ENCODE data around the gene RFTN1. TPM values are rescaled to one million over a fixed set of nuclear protein-coding genes. Genes with fewer than 3 reads are reported as not detected.
A peak's percentile ranks its signal among the peaks of the same experiment; 100 is the strongest.

Gene RFTN1
- total RNA-seq, 1 donor from 2014 or later, result 0.96 TPM

- peaks cover 2% of the 10 kb centered on the region for H3K4me1 Mint-ChIP-seq (ENCODE audit: low read depth)
- DNase-seq (ENCODE audit: low spot score, unreplicated experiment), result no peak
- H3K36me3 Mint-ChIP-seq (ENCODE audit: insufficient read depth), result no peaks in the 10 kb centered on the region
- peaks cover 3% of the 10 kb centered on the region for H3K9me3 Mint-ChIP-seq (ENCODE audit: low read depth)
- H3K27ac Mint-ChIP-seq, result no peak overlapping the region
- TF ChIP-seq CTCF (IDR thresholded peaks at IDR 0.05; ENCODE audit: unreplicated experiment), result no peak
- H3K4me3 Mint-ChIP-seq (ENCODE audit: low read depth), result no peak overlapping the region
- H3K27me3 Mint-ChIP-seq, result peaks cover 25% of the 10 kb centered on the region
Measured at GRCh38 chr3:16546186-16547010, 32.9 kb upstream of the RFTN1 start.

- peaks cover 3% of the 10 kb centered on the region for H3K9me3 Mint-ChIP-seq (ENCODE audit: low read depth)
- DNase-seq (ENCODE audit: low spot score, unreplicated experiment), result no peak
- H3K4me3 Mint-ChIP-seq (ENCODE audit: low read depth), result no peak overlapping the region
- H3K4me1 Mint-ChIP-seq (ENCODE audit: low read depth), result no peaks in the 10 kb centered on the region
- H3K27ac Mint-ChIP-seq, result peak overlapping the region; percentile 62
- H3K36me3 Mint-ChIP-seq (ENCODE audit: insufficient read depth), result no peaks in the 10 kb centered on the region
- peaks cover 24% of the 10 kb centered on the region for H3K27me3 Mint-ChIP-seq
- TF ChIP-seq CTCF (IDR thresholded peaks at IDR 0.05; ENCODE audit: unreplicated experiment), result no peak
Measured at GRCh38 chr3:16545413-16546185, 32.1 kb upstream of the RFTN1 start.

- no peak for TF ChIP-seq CTCF (IDR thresholded peaks at IDR 0.05; ENCODE audit: unreplicated experiment)
- Mint-ChIP-seq H3K27ac (no peak overlapping the region), H3K4me1 (ENCODE audit: low read depth) (no peaks in the 10 kb centered on the region), H3K36me3 (ENCODE audit: insufficient read depth) (no peaks in the 10 kb centered on the region), H3K9me3 (ENCODE audit: low read depth) (peaks cover 3% of the 10 kb centered on the region), H3K4me3 (ENCODE audit: low read depth) (no peak overlapping the region), H3K27me3 (peaks cover 36% of the 10 kb centered on the region)
- no peak for DNase-seq (ENCODE audit: low spot score, unreplicated experiment)
Measured at GRCh38 chr3:16543242-16543864, 29.9 kb upstream of the RFTN1 start.

GRCh38 chr3:16538507-16538906 is 25.0 kb upstream of the RFTN1 start:
- Mint-ChIP-seq H3K36me3 (ENCODE audit: insufficient read depth) (no peaks in the 10 kb centered on the region), H3K9me3 (ENCODE audit: low read depth) (no peaks in the 10 kb centered on the region), H3K27ac (no peak overlapping the region), H3K4me3 (ENCODE audit: low read depth) (no peak overlapping the region), H3K27me3 (peaks cover 23% of the 10 kb centered on the region), H3K4me1 (ENCODE audit: low read depth) (peaks cover 12% of the 10 kb centered on the region)
- TF ChIP-seq CTCF (IDR thresholded peaks at IDR 0.05; ENCODE audit: unreplicated experiment), result no peak
- no peak for DNase-seq (ENCODE audit: low spot score, unreplicated experiment)

- Mint-ChIP-seq H3K27me3 (peaks cover 18% of the 10 kb centered on the region), H3K9me3 (ENCODE audit: low read depth) (no peaks in the 10 kb centered on the region), H3K36me3 (ENCODE audit: insufficient read depth) (no peaks in the 10 kb centered on the region), H3K4me3 (ENCODE audit: low read depth) (no peak overlapping the region), H3K4me1 (ENCODE audit: low read depth) (peaks cover 12% of the 10 kb centered on the region), H3K27ac (no peak overlapping the region)
- no peak for DNase-seq (ENCODE audit: low spot score, unreplicated experiment)
- TF ChIP-seq CTCF (IDR thresholded peaks at IDR 0.05; ENCODE audit: unreplicated experiment), result no peak
Measured at GRCh38 chr3:16536996-16537395, 23.5 kb upstream of the RFTN1 start.
